HEK293 (cell line): Measurements from ENCODE around the gene POLR3B.
A peak's percentile ranks its signal among the peaks of the same experiment; 100 is the strongest.

Source experiments
- CTCF ChIA-PET: fragments of 350-600 bp; formaldehyde crosslinking; extraction: SDS; loops from one replicate; lab custom pipeline; 2021; ENCODE audit warnings: antibody characterized with exemption; lab: Yijun Ruan, JAX
- POLR2A ChIA-PET: fragments of 300-600 bp; formaldehyde crosslinking; extraction: SDS; loops from one replicate; lab custom pipeline; 2020; ENCODE audit warnings: antibody characterized with exemption, inconsistent platforms; lab: Yijun Ruan, JAX
- H3K27ac ChIP-seq: fragments of 200-500 bp; sonication (Bioruptor generic); 2 replicates; pipeline ENCODE4 v1.5.1; 2014; ENCODE audit warnings: low read depth, low read length, control low read depth, inconsistent platforms; ENCODE audit errors: extremely low read depth
- H3K36me3 ChIP-seq, 2 experiments: fragments of 200-500 bp in 1 of 2; sonication (Bioruptor generic) in 1 of 2; 1 replicate in 1 of 2; 2 replicates in 1 of 2; pipeline ENCODE4 v1.5.1; 2014 to 2017; ENCODE audit warnings: inconsistent platforms in 2 of 2, low read length in 2 of 2; ENCODE audit not compliant: control insufficient read depth in 2 of 2, insufficient read depth in 1 of 2
- H3K4me1 ChIP-seq: fragments of 200-500 bp; sonication (Bioruptor generic); 2 replicates; pipeline ENCODE4 v1.5.1; 2014; ENCODE audit warnings: mild to moderate bottlenecking, low read length, inconsistent platforms; ENCODE audit not compliant: control insufficient read depth, insufficient read depth
- H3K4me3 ChIP-seq: 2 replicates; pipeline ENCODE4 v1.5.1; 2011; ENCODE audit warnings: low read depth, mild to moderate bottlenecking, control low read depth, low read length, moderate library complexity
- H3K9me3 ChIP-seq: fragments of 200-500 bp; sonication (Bioruptor generic); 2 replicates; pipeline ENCODE4 v1.5.1; 2014; ENCODE audit warnings: low read depth, low read length, inconsistent platforms; ENCODE audit not compliant: control insufficient read depth, insufficient read depth
- ELK4 ChIP-seq: IDR thresholded peaks from 2 replicates; pipeline ENCODE4 v1.6.1; 2011; ENCODE audit warnings: mild to moderate bottlenecking, low read depth, low read length, borderline replicate concordance
- FEZF1 ChIP-seq: fragments of 450-650 bp; formaldehyde crosslinking; IDR thresholded peaks from 2 replicates; pipeline ENCODE4 v1.5.1; 2016; ENCODE audit warnings: missing biosample characterization, missing genetic modification characterization
- IKZF3 ChIP-seq: fragments of 450-650 bp; IDR thresholded peaks from 2 replicates; pipeline ENCODE4 v1.5.0; 2018; ENCODE audit warnings: missing biosample characterization, mild to moderate bottlenecking, missing genetic modification characterization, moderate library complexity
- SCRT1 ChIP-seq: fragments of 450-650 bp; formaldehyde crosslinking; IDR thresholded peaks from 2 replicates; pipeline ENCODE4 v1.5.1; 2016; ENCODE audit warnings: missing biosample characterization, missing genetic modification characterization, borderline replicate concordance
- SETDB1 ChIP-seq: IDR thresholded peaks from one replicate; pipeline ENCODE4 v1.6.1; 2017; ENCODE audit warnings: mild to moderate bottlenecking, low read length, moderate library complexity, mixed read lengths; ENCODE audit not compliant: insufficient read length
- WT1 ChIP-seq: fragments of 450-650 bp; formaldehyde crosslinking; IDR thresholded peaks from 2 replicates; pipeline ENCODE4 v1.5.1; 2016; ENCODE audit warnings: missing biosample characterization, missing genetic modification characterization
- ZBTB17 ChIP-seq: fragments of 450-650 bp; formaldehyde crosslinking; IDR thresholded peaks from 2 replicates; pipeline ENCODE4 v1.5.1; 2016; ENCODE audit warnings: missing biosample characterization, missing genetic modification characterization
- ZBTB26 ChIP-seq: fragments of 450-650 bp; formaldehyde crosslinking; optimal IDR thresholded peaks from 2 replicates; pipeline ENCODE3; 2016; ENCODE audit warnings: missing biosample characterization, mild to moderate bottlenecking, missing genetic modification characterization
- ZFHX2 ChIP-seq: fragments of 450-650 bp; formaldehyde crosslinking; conservative IDR thresholded peaks from 2 replicates; pipeline ENCODE4 v1.5.1; 2016; ENCODE audit warnings: missing biosample characterization, missing genetic modification characterization
- ZIC2 ChIP-seq: fragments of 450-650 bp; formaldehyde crosslinking; IDR thresholded peaks from 2 replicates; pipeline ENCODE4 v1.5.1; 2016; ENCODE audit warnings: missing biosample characterization, missing genetic modification characterization
- ZNF121 ChIP-seq: fragments of 450-650 bp; formaldehyde crosslinking; IDR thresholded peaks from 2 replicates; pipeline ENCODE4 v1.5.1; 2016; ENCODE audit warnings: missing biosample characterization, missing genetic modification characterization
- ZNF423 ChIP-seq: fragments of 450-650 bp; formaldehyde crosslinking; IDR thresholded peaks from 2 replicates; pipeline ENCODE4 v1.5.1; 2016; ENCODE audit warnings: missing biosample characterization, missing genetic modification characterization
- ZNF514 ChIP-seq: fragments of 450-650 bp; formaldehyde crosslinking; IDR thresholded peaks from 2 replicates; pipeline ENCODE4 v1.5.1; 2016; ENCODE audit warnings: missing biosample characterization, missing genetic modification characterization
- ZNF530 ChIP-seq: fragments of 450-650 bp; formaldehyde crosslinking; IDR thresholded peaks from 2 replicates; pipeline ENCODE4 v1.5.1; 2016; ENCODE audit warnings: low read depth, missing biosample characterization, missing genetic modification characterization
- ZNF837 ChIP-seq: fragments of 450-650 bp; formaldehyde crosslinking; IDR thresholded peaks from 2 replicates; pipeline ENCODE4 v1.5.1; 2016; ENCODE audit warnings: missing biosample characterization, missing genetic modification characterization
- ZSCAN4 ChIP-seq: fragments of 450-650 bp; formaldehyde crosslinking; IDR thresholded peaks from 2 replicates; pipeline ENCODE4 v1.5.1; 2017; ENCODE audit warnings: missing biosample characterization, missing genetic modification characterization
- TF ChIP-seq, protein P1 (sequence below): fragments of 450-650 bp; formaldehyde crosslinking; IDR thresholded peaks from 2 replicates; pipeline ENCODE4 v1.5.1; 2016; ENCODE audit warnings: missing biosample characterization, missing genetic modification characterization
- TF ChIP-seq, protein P2 (sequence below): fragments of 450-650 bp; IDR thresholded peaks from 2 replicates; pipeline ENCODE4 v1.5.1; 2018; ENCODE audit warnings: missing biosample characterization, mild to moderate bottlenecking, missing genetic modification characterization

Gene POLR3B

GRCh38 chr12:106446419-106447092, 89.0 kb downstream of the POLR3B start (continued):
- TF ChIP-seq, protein P1, sequence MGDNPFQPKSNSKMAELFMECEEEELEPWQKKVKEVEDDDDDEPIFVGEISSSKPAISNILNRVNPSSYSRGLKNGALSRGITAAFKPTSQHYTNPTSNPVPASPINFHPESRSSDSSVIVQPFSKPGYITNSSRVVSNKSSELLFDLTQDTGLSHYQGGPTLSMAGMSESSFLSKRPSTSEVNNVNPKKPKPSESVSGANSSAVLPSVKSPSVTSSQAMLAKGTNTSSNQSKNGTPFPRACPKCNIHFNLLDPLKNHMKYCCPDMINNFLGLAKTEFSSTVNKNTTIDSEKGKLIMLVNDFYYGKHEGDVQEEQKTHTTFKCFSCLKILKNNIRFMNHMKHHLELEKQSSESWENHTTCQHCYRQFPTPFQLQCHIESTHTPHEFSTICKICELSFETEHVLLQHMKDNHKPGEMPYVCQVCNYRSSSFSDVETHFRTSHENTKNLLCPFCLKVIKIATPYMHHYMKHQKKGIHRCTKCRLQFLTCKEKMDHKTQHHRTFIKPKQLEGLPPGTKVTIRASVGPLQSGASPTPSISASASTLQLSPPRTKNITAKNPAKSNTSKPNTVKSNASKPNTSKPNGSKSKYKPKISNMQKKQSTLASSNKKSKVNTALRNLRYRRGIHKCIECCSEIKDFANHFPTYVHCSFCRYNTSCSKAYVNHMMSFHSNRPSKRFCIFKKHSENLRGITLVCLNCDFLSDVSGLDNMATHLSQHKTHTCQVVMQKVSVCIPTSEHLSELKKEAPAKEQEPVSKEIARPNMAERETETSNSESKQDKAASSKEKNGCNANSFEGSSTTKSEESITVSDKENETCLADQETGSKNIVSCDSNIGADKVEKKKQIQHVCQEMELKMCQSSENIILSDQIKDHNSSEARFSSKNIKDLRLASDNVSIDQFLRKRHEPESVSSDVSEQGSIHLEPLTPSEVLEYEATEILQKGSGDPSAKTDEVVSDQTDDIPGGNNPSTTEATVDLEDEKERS: no peak

DNA sequence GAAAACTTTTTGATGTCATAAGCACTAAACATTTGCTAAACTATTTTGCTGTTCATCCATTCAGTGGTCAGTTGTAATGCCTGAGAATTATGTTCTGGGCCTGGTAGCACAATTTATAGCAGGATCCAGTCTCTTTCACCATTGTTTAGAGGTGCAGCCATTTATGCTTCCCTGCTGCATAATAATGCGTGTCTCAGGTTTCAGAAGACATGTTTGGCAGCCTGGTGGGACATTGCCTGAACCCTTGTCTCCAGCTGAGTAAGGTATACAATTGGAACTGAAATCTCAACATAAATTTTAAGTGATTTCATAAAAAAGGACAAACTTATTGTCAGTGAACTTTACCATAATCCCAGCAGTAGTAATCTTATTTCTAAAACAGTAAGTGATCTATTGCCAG, 94.8 kb downstream of the POLR3B start:
- no peak overlapping the region for H3K4me3 ChIP-seq
- no peaks in the 10 kb centered on the region for H3K4me1 ChIP-seq
- ChIA-PET POLR2A (no interaction called here), CTCF (interaction anchor here (1.1 kb wide), 1 partner anchor 468 kb away, joined by 3 read pairs; no protein-coding TSS in a partner anchor)
- no peak overlapping the region for H3K27ac ChIP-seq
- no peak for TF ChIP-seq ZNF530 (tag by site-specific recombination)
- TF ChIP-seq, protein P2, sequence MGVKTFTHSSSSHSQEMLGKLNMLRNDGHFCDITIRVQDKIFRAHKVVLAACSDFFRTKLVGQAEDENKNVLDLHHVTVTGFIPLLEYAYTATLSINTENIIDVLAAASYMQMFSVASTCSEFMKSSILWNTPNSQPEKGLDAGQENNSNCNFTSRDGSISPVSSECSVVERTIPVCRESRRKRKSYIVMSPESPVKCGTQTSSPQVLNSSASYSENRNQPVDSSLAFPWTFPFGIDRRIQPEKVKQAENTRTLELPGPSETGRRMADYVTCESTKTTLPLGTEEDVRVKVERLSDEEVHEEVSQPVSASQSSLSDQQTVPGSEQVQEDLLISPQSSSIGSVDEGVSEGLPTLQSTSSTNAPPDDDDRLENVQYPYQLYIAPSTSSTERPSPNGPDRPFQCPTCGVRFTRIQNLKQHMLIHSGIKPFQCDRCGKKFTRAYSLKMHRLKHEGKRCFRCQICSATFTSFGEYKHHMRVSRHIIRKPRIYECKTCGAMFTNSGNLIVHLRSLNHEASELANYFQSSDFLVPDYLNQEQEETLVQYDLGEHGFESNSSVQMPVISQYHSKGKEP (tag by site-specific recombination): 0 out of 2 replicates have a peak, but pooled peaks have one; percentile 7
- TF ChIP-seq ZIC2 (tag by site-specific recombination): peak; percentile 37
- TF ChIP-seq FEZF1 (tag by site-specific recombination): 0 out of 2 replicates have a peak, but pooled peaks have one; percentile 10
- no peak for TF ChIP-seq WT1 (tag by site-specific recombination)
- TF ChIP-seq ZNF837 (tag by site-specific recombination): no peak
- no peaks in the 10 kb centered on the region for H3K9me3 ChIP-seq
- H3K36me3 ChIP-seq: peaks cover 0 to 6% of the 10 kb centered on the region in 2 experiments

DNA sequence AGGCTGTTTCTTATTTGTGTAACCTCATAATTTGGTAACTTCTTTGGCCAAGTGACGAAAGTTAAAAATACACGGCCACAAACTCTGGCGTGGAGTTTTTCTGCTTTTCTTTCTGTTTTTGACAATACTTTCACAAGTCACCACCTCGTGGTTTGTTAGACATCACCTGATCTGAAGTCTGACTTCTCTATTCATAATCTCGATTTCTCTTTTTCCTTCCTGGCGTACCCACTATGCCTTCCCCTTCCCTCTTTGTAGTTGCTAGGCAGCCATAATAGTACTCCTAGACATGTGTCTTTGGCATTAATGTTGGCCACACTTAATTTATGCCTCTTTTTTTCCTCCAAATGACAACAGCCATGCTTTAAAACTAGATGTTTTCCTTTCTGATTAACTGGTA, 97.6 kb downstream of the POLR3B start:
- ChIA-PET POLR2A (no interaction called here), CTCF (interaction anchor here (0.9 kb wide), 1 partner anchor 36 kb away, joined by 3 read pairs; no protein-coding TSS in a partner anchor)
- Histone ChIP-seq H3K9me3 (no peaks in the 10 kb centered on the region), H3K4me3 (no peak overlapping the region), H3K27ac (no peak overlapping the region), H3K4me1 (no peaks in the 10 kb centered on the region), H3K36me3 (peaks cover 5 to 27% of the 10 kb centered on the region in 2 experiments; a peak in 2 of 3 replicates)
- TF ChIP-seq ZFHX2 (tag by site-specific recombination): no peak
- no peak for TF ChIP-seq ZNF121 (tag by site-specific recombination)
- TF ChIP-seq ZNF423 (tag by site-specific recombination): no peak
- TF ChIP-seq SCRT1 (tag by site-specific recombination): no peak
- no peak for TF ChIP-seq ZNF514 (tag by site-specific recombination)
- no peak for TF ChIP-seq ELK4
- no peak for TF ChIP-seq ZSCAN4 (tag by site-specific recombination)
- TF ChIP-seq SETDB1: no peak
- no peak for TF ChIP-seq ZBTB17
- TF ChIP-seq IKZF3 (tag by site-specific recombination): no peak
- no peak for TF ChIP-seq ZBTB26
